HL-60/S4 (cell line): ENCODE measurements around the gene OR1F1.

ENCODE experiments used
- in situ Hi-C: fragments of 300-500 bp; cut with MboI; formaldehyde crosslinking; loops from 2 replicates; pipeline ENCODE4 v1.14.3; 2022; ENCODE audit warnings: low sequenced_read_pairs

Gene OR1F1

DNA sequence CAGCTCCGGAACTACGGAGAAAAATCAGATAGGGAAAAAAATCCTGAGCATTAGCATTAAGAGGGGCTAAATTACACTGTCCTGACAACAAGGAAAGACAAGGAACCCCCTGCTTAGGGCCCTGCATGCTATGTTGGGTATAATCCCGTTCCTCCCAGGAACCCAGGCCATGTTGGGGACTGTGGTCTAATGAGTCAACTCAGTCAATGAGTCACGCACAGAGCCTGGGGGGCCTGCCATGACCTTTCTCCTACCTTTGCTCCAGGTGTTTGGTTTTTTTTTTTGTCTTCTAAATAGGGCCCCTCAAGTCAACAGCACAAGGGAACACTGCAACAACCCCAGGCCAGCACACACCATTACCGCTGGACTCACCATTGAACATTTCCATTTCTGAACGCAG is 55.9 kb downstream of the OR1F1 start:
- in situ Hi-C loops, result no loop called here

DNA sequence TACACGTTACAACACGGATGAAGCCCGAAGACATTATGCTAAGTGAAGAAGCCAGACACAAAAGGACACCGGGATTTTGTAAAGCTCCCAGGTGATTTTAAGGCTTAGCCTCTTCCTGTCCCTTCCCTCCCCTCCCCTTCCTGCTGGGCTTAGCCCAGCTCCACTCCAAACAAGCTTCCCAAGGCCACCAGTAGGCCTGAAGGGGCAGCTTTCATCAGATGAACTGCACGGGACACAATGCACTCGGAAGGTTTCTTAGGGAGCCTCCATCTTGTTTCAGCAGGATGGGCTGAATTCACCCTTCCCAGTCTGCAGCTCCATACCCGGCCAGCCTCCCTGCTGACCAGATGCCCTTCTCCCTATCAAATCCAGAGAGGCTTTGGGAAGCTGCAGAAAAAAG is 58.0 kb downstream of the OR1F1 start:
- in situ Hi-C loops, result no loop called here

DNA sequence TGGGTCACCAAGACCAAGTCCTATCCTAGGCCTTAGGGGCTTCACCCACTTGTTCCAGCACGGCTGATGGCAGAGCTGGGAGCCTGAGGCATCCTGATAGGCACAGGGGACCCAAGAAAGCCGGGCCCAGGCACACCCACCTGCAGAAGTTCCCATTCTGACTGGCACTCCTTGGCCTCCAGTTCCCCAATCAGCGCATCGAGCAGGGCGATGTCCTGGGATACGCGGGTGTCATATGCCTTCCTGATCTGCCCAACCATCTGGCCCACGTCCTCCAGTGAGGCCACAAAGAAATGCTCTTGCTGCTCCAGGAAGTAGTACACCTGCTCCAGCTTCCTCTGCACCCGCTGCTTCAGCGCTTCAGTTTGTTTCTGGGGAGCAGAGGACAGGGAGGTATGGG is 58.9 kb downstream of the OR1F1 start:
- in situ Hi-C loops, result no loop called here

DNA sequence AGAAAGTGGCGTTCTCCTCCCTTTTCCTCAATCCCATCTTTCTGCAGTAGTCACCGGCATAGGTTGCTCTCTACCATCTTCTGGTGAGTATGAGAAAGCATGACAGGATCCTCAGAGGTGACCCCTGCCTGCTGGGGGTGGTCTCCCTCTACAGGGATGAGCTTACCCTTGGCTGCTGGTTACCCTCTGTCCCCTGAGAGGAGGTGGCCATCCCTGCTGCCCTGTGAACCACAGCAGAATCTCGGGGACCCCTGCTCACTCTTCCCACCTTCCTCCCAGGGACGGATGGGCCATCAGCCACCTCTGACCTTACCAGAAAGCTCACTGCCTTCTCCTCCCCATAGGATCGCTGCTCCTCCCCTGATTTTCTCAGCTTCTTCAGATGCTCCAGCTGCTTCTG is 60.6 kb downstream of the OR1F1 start:
- in situ Hi-C loops, result no loop called here

DNA sequence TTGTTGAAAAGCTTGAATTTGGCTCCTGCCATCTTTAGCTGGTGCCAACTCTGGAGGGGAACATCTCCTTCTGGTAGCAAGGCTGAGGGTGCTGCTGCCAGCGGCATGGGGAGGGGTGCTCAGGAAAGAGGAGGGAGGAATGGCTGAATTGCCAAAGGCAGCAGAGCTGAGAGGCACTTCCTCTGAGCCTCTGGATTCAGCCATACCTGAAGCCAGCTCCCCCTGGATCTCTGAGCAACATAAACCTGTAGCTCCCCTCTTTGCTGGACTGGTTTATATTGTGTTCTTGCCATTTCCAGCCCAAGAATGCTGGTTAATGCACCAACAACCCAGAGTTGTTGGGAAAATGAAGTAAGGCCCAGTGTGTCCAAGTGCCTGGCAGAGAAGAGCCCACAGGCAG is 61.0 kb downstream of the OR1F1 start:
- in situ Hi-C loops, result no loop called here

DNA sequence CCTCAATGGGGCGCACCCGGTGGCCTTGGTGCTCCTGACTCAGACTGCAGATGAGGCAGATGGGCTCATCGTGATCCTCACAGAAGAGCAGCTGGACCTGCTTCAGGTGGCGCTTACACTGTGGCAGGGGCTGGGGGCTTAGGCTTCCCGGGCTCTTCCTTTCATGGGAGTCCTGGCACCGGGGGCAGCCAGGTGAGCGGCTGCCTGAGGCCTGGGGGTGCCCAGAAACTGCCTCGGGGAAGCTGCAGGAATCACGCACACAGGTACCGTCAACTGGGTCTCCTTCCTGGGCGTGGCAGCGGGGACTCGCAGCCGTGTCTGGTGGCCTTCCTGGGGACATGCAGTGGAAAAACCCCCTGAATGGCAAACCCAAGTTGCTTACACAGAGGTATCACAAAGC is 61.4 kb downstream of the OR1F1 start:
- in situ Hi-C loops, result no loop called here

DNA sequence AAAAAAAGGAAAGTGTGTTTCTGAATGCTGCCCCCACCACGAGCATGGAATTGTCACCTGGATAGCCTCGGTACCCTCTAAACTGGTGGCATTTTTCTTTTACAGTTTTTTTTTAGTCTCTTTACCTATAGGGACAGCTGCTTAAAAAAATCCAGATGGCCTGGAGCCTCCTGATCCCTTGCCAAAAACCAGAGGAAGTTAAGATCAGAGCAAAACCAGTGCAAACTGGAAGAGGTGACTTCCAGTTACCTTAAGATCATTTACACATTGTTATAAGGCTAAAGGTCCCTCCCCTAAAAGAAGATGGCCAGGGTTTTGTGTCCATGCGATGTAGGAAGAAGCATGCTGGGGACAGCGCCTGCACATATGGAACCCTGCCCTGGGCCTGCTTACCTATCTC is 65.0 kb downstream of the OR1F1 start:
- in situ Hi-C loops, result no loop called here

DNA sequence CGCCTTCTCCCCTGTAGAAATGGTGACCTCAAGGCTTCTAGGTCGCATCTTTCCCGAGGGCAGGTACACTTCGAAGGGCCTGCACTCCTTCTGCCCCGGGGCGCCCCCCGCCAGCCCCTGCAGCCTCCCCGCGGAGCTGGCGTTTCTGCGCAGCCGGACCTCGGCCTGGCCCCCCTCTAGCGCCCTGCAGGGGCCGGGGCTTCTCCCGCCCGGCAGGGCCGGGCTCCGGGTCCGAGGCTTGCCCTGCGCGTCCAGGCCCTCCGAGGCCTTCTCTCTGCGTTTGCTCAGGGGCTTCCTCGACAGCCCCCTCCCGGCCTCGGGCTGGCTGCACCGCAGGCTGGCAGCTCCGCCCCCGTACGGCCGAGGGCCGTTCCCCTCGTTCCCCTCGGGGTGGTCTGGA is 66.3 kb downstream of the OR1F1 start:
- in situ Hi-C loops, result no loop called here
